Measurements from ENCODE around the gene ORC3. TPM values are rescaled to one million over a fixed set of nuclear protein-coding genes. Genes with fewer than 3 reads are reported as not detected.
"Not testable (repeated sequence)": the region's sequence is repeated elsewhere in the genome, so short reads cannot be mapped to it uniquely, and the experiment has no call there.

The ORC3 gene
- total and polyA plus RNA-seq, 12 donors, result 21.1 to 61.3 (median 30.6) TPM

GRCh38 chr6:87710090-87710489 is 120.2 kb downstream of the ORC3 start:
- Histone ChIP-seq H3K9me3 (replicated peaks in 1 of 3) (no peaks in the 10 kb centered on the region), H3K4me3 (no peak overlapping the region), H3K36me3 (replicated peaks in 1 of 2) (no peaks in the 10 kb centered on the region), H3K27me3 (no peaks in the 10 kb centered on the region), H3K4me1 (replicated peaks in 1 of 2) (no peaks in the 10 kb centered on the region), H3K27ac (no peak overlapping the region)
- DNase-seq, result no peak
- intact Hi-C loops (cut with DNase I), result no loop called here
- TF ChIP-seq POLR2A (IDR thresholded peaks at IDR 0.05) (no peak), CTCF (IDR thresholded peaks at IDR 0.05) (no peak)
- WGBS, 4 donors, result 77 to 91% (median 82%) methylated on average over 3 of the region's 3 CpGs

DNA sequence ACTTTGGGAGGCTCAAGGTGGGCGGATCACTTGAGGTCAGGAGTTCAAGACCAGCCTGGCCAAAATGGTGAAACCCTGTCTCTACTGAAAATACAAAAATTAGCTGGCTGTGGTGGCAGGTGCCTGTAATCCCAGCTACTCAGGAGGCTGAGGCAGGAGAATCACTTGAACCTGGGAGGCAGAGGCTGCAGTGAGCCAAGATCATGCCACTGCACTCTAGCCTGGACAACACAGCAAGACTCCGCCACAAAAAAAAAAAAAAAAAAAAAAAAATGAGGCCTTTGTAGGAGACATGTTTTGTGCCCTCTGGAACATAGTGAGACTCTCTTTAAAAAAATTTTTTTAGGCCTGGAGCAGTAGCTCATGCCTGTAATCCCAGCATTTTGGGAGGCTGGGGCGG is 122.8 kb downstream of the ORC3 start:
- H3K36me3 ChIP-seq (replicated peaks in 1 of 2); H3K4me3 ChIP-seq; intact Hi-C loops (cut with DNase I); H3K9me3 ChIP-seq (replicated peaks in 1 of 3); H3K4me1 ChIP-seq (replicated peaks in 1 of 2); H3K27me3 ChIP-seq; H3K27ac ChIP-seq; DNase-seq: not testable (repeated sequence)
- WGBS, 4 donors, result 89 to 99% (median 93%) methylated on average over 3 of the region's 3 CpGs

GRCh38 chr6:87714093-87714842 is 124.3 kb downstream of the ORC3 start:
- DNase-seq, result no peak
- no peaks in the 10 kb centered on the region for H3K4me1 ChIP-seq (replicated peaks in 1 of 2)
- H3K9me3 ChIP-seq (replicated peaks in 1 of 3), result no peaks in the 10 kb centered on the region
- no peak overlapping the region for H3K4me3 ChIP-seq
- H3K36me3 ChIP-seq (replicated peaks in 1 of 2), result no peaks in the 10 kb centered on the region
- 55 to 72% (median 63%) methylated on average over 2 of the region's 2 CpGs for WGBS, 4 donors
- H3K27me3 ChIP-seq, result no peaks in the 10 kb centered on the region
- TF ChIP-seq CTCF (IDR thresholded peaks at IDR 0.05) (no peak), POLR2A (IDR thresholded peaks at IDR 0.05) (no peak)
- intact Hi-C loops (cut with DNase I), result no loop called here
- H3K27ac ChIP-seq, result no peak overlapping the region

Other genes starting within 250 kb of the ORC3 start
- gene C6orf163, start 245.3 kb upstream of the ORC3 start, total RNA-seq, result 1 to 10 TPM in 6 of 9 donors, under 1 TPM in 2, not detected in 1; 0.55 to 9.6 (median 2.4) TPM
- 10 to 100 TPM in 1 of 3 donors, 1 to 10 TPM in 1, under 1 TPM in 1; 0.81 to 20.4 (median 4.5) TPM for gene C6orf163, start 245.3 kb upstream of the ORC3 start, polyA plus RNA-seq
- gene CFAP206, start 182.2 kb upstream of the ORC3 start, total RNA-seq, result 1 to 10 TPM in 3 of 9 donors, under 1 TPM in 6; 0.21 to 1.6 (median 0.39) TPM
- 1 to 10 TPM in 1 of 3 donors, under 1 TPM in 2; 0.09 to 1.0 (median 0.84) TPM for gene CFAP206, start 182.2 kb upstream of the ORC3 start, polyA plus RNA-seq
- gene SLC35A1, start 117.2 kb upstream of the ORC3 start, total RNA-seq, result 10 to 100 TPM; 19.9 to 38.8 (median 28.4) TPM
- gene SLC35A1, start 117.2 kb upstream of the ORC3 start, polyA plus RNA-seq, result 10 to 100 TPM; 27.2 to 41.0 (median 31.8) TPM
- gene RARS2, start 148 bp upstream of the ORC3 start, total RNA-seq, result 10 to 100 TPM; 37.0 to 92.1 (median 61.1) TPM
- gene RARS2, start 148 bp upstream of the ORC3 start, polyA plus RNA-seq, result 10 to 100 TPM; 26.1 to 92.8 (median 33.4) TPM
- gene AKIRIN2, start 112.1 kb downstream of the ORC3 start, total RNA-seq, result 10 to 100 TPM; 20.6 to 70.2 (median 53.5) TPM
- gene AKIRIN2, start 112.1 kb downstream of the ORC3 start, polyA plus RNA-seq, result 10 to 100 TPM; 22.8 to 60.0 (median 31.1) TPM

Data from adrenal gland (tissue), 12 donors.